NCI-H2029 treated with DMSO at 0.1 percent for 48 hours (cell line): Measurements from ENCODE around the gene GTF2A1.
A peak's percentile ranks its signal among the peaks of the same experiment; 100 is the strongest.
"Not testable (repeated sequence)": the region's sequence is repeated elsewhere in the genome, so short reads cannot be mapped to it uniquely, and the experiment has no call there.

Experiments
- DNase-seq: peaks from one replicate; lab custom pipeline; 2025; lab: John Stamatoyannopoulos, UW

GTF2A1 gene

DNA sequence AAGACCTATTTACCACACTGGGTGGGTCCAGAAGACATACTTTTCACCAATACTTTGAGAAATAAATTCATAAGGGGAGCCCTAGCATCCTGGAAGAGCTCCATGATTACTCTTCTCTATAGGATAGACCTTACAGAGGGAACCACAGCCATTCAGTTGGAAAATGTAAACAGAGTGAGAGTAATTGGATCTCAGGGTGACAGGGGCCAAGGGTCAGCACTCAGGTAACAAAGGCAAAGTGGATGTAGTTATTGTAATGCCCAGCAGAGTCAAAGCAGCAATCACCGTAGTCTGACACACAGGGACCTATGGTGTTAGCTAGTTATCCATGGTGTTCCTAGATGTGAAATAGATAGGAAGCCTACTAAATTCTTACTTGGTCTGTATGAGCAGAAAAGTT, 10.8 kb upstream of the GTF2A1 start:
- no peak for DNase-seq

DNA sequence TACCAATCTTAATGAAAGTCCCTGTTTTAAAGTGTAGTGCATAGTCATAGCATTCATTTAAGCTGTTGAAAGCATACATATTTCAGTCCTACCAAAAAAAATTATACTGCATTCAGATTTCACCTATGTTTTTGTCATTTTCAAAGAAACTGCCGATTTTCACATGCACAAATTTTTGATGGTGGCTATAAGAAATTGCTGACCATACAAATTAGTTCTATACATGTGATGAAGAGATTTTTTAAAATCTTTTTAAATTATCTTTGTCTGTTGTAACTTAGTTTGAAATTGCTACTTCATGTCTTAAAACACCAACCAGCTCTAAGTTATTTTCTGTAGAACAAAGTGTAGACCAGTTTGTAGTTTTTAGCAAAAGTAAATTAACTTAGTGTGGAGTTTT, 3.5 kb upstream of the GTF2A1 start:
- DNase-seq: no peak

- not testable (repeated sequence) for DNase-seq
These were observed 3.0 kb upstream of the GTF2A1 start for GRCh38 chr14:81223788-81224187.

- no peak for DNase-seq
These were observed 1.9 kb upstream of the GTF2A1 start for GRCh38 chr14:81222691-81223090.

GRCh38 chr14:81222126-81222525, 1.4 kb upstream of the GTF2A1 start:
- no peak for DNase-seq

GRCh38 chr14:81221579-81222102, 882 bp upstream of the GTF2A1 start:
- DNase-seq: no peak

GRCh38 chr14:81220580-81220829, 254 bp downstream of the GTF2A1 start:
- DNase-seq: no peak

DNA sequence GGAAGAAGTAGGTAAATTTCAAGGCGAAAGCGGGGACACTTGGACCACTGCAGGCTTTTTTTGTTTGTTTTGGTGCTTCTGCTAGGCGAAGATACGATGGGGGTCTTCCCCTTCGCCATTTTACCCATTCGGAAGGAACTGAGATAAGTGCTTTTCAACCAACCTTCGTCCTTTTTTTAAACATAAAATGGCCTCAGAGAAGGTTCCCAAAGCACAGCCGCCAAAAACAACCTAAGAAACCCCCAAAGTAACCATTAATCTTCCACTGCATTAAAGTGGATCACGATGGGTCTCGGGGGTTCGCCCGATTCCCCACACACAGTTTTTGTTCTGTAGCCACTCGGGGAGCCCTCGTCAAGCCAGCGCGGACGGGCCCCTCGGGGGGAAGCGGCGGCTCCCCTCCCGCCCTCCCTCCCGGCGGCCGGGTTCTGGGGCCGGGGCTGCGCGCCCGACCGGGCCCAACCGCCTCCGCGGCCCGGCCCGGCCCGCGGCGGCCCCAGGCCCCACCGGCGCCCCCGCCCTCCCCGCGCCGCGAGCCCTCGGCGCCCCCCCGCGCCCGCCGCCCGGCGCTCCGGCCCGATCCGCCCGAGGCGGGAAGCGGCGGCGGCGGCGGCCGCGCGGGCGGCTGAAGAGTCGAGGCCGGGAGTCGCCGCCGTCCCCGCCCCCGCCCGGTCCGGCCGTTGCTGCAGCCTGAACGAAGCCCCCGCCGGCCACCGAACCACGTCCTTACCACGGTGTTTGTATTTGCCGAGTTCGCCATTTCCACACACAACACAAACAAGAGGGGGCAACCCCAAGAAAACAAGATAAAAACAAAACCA, 790 bp downstream of the GTF2A1 start:
- DNase-seq: no peak

- peak; percentile 82 for DNase-seq
These were observed 1.5 kb downstream of the GTF2A1 start for GRCh38 chr14:81219210-81219758.

DNA sequence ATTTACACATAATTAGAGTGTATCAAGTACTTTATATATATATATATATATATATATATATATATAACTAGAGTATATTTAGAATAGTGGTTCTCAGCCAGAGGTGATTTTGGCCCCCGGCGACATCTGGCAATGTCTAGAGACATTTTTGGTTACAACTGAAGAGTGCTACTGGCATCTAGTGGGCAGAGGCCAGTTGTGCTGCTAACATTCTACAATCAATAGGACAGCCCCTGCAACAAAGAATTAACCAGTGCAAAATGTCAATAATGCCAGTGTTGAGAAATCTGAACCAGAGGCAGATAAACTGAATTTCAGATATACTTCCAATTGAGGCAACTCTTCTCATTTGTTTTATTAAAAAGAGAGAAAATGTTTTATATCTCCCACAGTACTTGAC, 8.9 kb downstream of the GTF2A1 start:
- DNase-seq: no peak

DNA sequence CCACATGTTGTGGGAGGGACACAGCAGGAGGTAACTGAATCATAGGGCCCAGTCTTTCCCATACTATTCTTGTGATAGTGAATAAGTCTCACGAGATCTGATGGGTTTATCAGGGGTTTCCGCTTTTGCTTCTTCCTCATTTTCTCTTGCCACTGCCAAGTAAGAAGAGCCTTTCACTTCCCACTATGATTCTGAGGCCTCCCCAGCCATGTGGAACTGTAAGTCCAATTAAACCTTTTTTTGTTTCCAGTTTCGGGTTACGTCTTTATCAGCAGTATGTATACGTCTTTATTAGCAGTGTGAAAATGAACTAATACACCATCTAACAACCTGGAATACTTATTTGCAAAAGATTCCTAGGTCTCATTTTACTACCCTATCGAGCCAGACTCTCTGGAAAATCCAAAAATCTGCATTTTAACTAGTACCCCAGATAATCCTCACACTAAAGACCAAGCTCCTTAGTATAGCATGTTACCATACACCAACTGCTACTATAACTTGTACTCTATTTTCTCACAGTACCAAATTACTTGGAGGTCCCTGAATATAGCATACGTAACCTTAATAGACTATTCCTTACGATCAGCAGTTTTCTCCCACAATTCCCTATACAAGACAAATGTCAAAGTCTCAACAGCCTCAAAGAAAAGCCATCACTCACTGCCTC, 11.5 kb downstream of the GTF2A1 start:
- no peak for DNase-seq

- DNase-seq: no peak
These were observed 12.3 kb downstream of the GTF2A1 start for GRCh38 chr14:81208489-81208888.

DNA sequence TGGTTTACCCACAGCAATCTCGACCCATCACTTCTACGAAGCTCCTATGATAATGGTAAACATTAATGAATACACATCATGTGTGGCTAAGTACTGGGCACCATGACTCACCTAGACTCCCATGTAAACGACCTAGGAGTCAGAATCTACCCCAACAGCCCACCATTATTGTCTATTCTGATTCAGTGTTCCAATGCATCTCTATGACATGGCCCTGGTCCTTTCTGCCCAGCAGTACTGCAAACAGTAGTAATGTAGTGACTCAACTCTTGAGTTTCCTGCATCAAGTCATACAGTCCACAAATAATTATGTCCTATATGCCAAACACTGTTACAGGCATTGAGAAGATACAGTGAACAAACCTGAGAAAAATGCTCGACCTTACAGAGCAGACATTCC, 14.6 kb downstream of the GTF2A1 start:
- no peak for DNase-seq

DNA sequence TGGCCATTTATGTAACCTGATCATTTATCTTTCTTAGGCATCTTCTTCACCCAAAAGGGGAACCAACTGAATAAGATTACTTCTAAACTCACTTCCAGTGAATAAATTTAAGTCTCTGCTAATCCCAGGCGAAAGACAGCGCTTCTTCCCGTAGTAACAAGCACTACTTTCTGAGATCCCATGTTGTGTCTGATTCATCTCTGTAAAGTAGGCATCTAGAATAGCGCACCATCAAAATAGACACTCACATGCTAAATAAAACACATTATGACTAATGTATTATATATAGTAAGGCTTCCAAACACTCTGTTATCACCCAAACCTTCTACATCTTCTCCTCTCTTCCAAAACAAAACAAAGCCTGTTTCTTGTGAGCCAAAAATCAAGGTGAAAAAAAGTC, 15.1 kb downstream of the GTF2A1 start:
- no peak for DNase-seq

GRCh38 chr14:81200054-81200453, 20.7 kb downstream of the GTF2A1 start:
- no peak for DNase-seq

GRCh38 chr14:81199084-81199483, 21.7 kb downstream of the GTF2A1 start:
- no peak for DNase-seq

DNA sequence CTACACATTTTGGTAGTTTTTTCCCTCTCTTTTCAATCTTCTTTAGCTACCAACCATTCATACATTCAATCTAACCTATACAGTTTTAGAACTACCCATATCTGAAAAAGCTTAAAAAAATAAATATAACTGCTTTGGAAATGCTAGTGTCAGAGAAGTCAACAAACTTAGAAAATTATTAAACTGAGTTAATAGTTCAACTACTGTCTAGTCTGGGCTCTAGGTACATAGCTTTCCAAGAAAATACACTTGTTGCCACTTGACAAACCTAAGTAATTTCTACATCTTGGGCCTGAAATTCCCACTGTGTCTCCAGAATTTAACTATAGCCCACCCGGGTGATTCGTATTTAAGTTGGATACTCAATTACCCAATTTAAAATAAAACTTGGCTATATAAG, 22.1 kb downstream of the GTF2A1 start:
- no peak for DNase-seq

GRCh38 chr14:81193924-81194633, 26.7 kb downstream of the GTF2A1 start:
- no peak for DNase-seq

DNA sequence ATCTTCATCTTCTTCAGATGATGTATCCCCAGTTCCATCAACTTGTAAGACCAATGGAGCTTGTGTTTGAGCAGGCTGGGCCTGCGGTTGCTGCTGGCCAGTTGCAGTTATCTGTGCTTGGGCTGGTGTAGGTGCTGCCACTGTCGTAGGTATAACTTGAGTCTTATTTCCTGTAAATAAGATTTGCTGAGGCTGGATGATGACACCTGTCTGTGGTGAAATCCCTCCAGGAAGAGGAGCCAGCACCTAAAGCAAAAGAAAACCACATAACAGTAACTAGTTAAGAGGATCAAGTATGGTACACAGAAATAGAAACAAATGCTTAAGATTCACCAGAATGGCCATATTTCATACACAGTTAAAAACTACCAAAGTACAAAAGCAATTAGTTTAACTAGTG, 28.2 kb downstream of the GTF2A1 start:
- DNase-seq: no peak

GRCh38 chr14:81187832-81188522, 32.8 kb downstream of the GTF2A1 start:
- DNase-seq: no peak

- no peak for DNase-seq
These were observed 41.1 kb downstream of the GTF2A1 start for GRCh38 chr14:81179631-81180030.

DNA sequence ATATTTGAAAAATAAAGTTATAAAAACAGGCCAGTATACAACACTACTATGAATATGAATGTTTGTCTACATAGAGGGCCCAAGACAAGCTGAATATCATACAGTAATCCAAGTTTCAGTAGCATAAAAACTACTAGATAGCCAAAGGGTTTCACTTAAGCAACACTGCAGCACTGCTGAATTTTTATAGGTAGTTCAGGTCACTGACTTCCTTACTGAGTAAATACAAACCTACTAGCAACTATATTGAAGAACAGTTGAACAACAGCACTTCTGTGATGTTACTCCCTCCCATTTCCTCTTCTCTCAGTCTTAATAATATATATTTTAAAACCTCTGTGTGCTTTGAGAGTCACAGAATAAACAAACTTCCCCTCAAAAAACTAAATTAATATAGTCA, 42.7 kb downstream of the GTF2A1 start:
- no peak for DNase-seq
